8988T (cell line): ENCODE data around the gene ZNF106.

Source experiments
- DNase-seq: peaks from one replicate; pipeline ENCODE4 v3.0.0; 2011

The ZNF106 gene

GRCh38 chr15:42404461-42405235 is 86.3 kb downstream of the ZNF106 start:
- no peak for DNase-seq

- no peak for DNase-seq
Observed at GRCh38 chr15:42403389-42403788, 87.6 kb downstream of the ZNF106 start.

- no peak for DNase-seq
Observed at GRCh38 chr15:42402455-42403205, 88.3 kb downstream of the ZNF106 start.

- DNase-seq = no peak
Observed at GRCh38 chr15:42401544-42402454, 89.1 kb downstream of the ZNF106 start.

GRCh38 chr15:42395838-42396237 is 95.1 kb downstream of the ZNF106 start:
- DNase-seq = no peak

GRCh38 chr15:42394106-42394505 is 96.8 kb downstream of the ZNF106 start:
- DNase-seq = no peak

- DNase-seq = no peak
Observed at GRCh38 chr15:42392309-42393024, 98.5 kb downstream of the ZNF106 start.

- DNase-seq = no peak
Observed at GRCh38 chr15:42387603-42388002, 103.3 kb downstream of the ZNF106 start.

- DNase-seq = no peak
Observed at GRCh38 chr15:42385980-42386700, 104.8 kb downstream of the ZNF106 start.

- DNase-seq = peak; percentile 29
Observed at GRCh38 chr15:42385206-42385979, 105.5 kb downstream of the ZNF106 start.

GRCh38 chr15:42384597-42384996 is 106.3 kb downstream of the ZNF106 start:
- DNase-seq = no peak

GRCh38 chr15:42378011-42378410 is 112.9 kb downstream of the ZNF106 start:
- DNase-seq = no peak

GRCh38 chr15:42375941-42376340 is 115.0 kb downstream of the ZNF106 start:
- no peak for DNase-seq

GRCh38 chr15:42375252-42375651 is 115.7 kb downstream of the ZNF106 start:
- no peak for DNase-seq

GRCh38 chr15:42374810-42375209 is 116.1 kb downstream of the ZNF106 start:
- DNase-seq = no peak

GRCh38 chr15:42373936-42374335 is 117.0 kb downstream of the ZNF106 start:
- DNase-seq = no peak

- DNase-seq = no peak
Observed at GRCh38 chr15:42373274-42373673, 117.7 kb downstream of the ZNF106 start.

- DNase-seq = no peak
Observed at GRCh38 chr15:42371096-42371495, 119.8 kb downstream of the ZNF106 start.

GRCh38 chr15:42368096-42368495 is 122.8 kb downstream of the ZNF106 start:
- no peak for DNase-seq

GRCh38 chr15:42367041-42367440 is 123.9 kb downstream of the ZNF106 start:
- no peak for DNase-seq

- DNase-seq = no peak
Observed at GRCh38 chr15:42365921-42366550, 124.9 kb downstream of the ZNF106 start.
